ENCODE results near the gene NAT9. TPM values are rescaled to one million over a fixed set of nuclear protein-coding genes. Genes with fewer than 3 reads are reported as not detected.

Gene NAT9
- total RNA-seq, 1 donor from 2014 or later, result 83.7 TPM

DNA sequence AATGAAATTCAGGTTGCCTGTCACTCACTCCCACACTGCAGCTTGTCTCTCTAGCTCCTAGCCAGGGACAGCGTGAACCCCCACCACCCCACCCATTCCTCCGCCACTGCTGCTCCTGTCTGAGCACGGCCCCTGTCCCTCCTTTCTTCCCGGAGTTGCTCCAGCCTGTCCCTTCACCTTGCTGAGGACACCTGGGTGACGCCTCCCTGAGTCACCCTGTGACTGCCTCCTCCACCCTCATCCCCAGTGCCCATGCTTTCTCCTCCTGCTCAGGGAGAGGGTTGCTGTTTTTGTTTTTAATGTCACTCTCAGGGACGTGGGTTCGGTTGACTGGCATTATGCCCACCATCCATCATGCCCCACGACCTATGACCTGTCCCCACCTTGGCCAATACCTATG lies 25.8 kb upstream of the NAT9 start:
- H3K4me3 Mint-ChIP-seq, result no peak overlapping the region
- TF ChIP-seq, protein P1, sequence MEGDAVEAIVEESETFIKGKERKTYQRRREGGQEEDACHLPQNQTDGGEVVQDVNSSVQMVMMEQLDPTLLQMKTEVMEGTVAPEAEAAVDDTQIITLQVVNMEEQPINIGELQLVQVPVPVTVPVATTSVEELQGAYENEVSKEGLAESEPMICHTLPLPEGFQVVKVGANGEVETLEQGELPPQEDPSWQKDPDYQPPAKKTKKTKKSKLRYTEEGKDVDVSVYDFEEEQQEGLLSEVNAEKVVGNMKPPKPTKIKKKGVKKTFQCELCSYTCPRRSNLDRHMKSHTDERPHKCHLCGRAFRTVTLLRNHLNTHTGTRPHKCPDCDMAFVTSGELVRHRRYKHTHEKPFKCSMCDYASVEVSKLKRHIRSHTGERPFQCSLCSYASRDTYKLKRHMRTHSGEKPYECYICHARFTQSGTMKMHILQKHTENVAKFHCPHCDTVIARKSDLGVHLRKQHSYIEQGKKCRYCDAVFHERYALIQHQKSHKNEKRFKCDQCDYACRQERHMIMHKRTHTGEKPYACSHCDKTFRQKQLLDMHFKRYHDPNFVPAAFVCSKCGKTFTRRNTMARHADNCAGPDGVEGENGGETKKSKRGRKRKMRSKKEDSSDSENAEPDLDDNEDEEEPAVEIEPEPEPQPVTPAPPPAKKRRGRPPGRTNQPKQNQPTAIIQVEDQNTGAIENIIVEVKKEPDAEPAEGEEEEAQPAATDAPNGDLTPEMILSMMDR (IDR thresholded peaks at IDR 0.05; ENCODE audit: unreplicated experiment), result no peak
- H3K27me3 Mint-ChIP-seq (ENCODE audit: low read depth), result no peaks in the 10 kb centered on the region
- H3K27ac Mint-ChIP-seq, result no peak overlapping the region
- peaks cover 17% of the 10 kb centered on the region for H3K36me3 Mint-ChIP-seq
- H3K9me3 Mint-ChIP-seq, result no peaks in the 10 kb centered on the region
- H3K4me1 Mint-ChIP-seq, result no peaks in the 10 kb centered on the region
- DNase-seq (ENCODE audit: low spot score in 2 of 2, unreplicated experiment in 2 of 2), result no peak

DNA sequence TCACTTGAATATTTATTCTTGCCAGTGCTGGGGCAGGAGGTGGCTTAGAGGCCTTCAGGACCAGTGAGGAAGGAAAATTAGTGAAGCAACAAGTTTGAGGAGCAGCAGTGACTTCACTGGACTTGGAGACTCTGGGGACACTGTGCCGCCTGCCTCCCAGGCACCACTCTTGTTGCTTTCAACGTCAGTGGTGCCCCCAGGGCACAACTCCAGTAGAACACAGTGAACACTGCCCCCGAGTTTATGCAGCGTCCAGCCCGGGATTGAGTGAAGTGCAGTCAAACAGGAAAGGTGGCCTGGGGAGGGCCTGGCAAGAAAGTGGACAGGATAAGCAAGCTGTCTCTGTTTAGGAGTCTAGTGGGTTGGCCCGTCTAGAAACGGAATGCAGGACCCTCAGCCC lies 24.4 kb upstream of the NAT9 start:
- H3K9me3 Mint-ChIP-seq, result no peaks in the 10 kb centered on the region
- no peak for DNase-seq (ENCODE audit: low spot score in 2 of 2, unreplicated experiment in 2 of 2)
- no peaks in the 10 kb centered on the region for H3K27me3 Mint-ChIP-seq (ENCODE audit: low read depth)
- TF ChIP-seq, protein P1 (IDR thresholded peaks at IDR 0.05; ENCODE audit: unreplicated experiment), result no peak
- no peak overlapping the region for H3K27ac Mint-ChIP-seq
- no peaks in the 10 kb centered on the region for H3K4me1 Mint-ChIP-seq
- H3K36me3 Mint-ChIP-seq, result peaks cover 20% of the 10 kb centered on the region
- no peak overlapping the region for H3K4me3 Mint-ChIP-seq

DNA sequence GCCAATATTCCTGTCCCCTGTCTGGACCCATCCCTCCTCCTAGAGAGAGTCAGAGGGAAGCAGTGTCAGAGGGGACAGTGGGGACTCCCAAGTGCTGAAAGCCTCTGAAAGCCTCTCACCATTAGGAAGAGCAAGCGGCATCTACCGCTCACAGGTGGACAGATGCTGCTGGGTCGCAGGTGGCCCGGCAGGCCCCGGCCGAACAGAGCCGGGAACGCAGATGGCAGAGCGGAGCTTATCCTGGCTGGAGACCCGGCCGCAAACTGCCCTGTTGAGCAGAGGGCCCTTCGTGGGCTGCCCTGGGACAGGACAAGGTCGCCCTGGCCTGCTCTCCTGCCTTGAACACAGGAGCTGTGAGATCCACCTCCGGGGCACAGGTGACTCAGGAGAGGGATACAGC lies 23.0 kb upstream of the NAT9 start:
- peaks cover 23% of the 10 kb centered on the region for H3K36me3 Mint-ChIP-seq
- no peak for DNase-seq (ENCODE audit: low spot score in 2 of 2, unreplicated experiment in 2 of 2)
- no peak overlapping the region for H3K4me3 Mint-ChIP-seq
- H3K27me3 Mint-ChIP-seq (ENCODE audit: low read depth), result no peaks in the 10 kb centered on the region
- TF ChIP-seq, protein P1 (IDR thresholded peaks at IDR 0.05; ENCODE audit: unreplicated experiment), result no peak
- no peaks in the 10 kb centered on the region for H3K9me3 Mint-ChIP-seq
- no peak overlapping the region for H3K27ac Mint-ChIP-seq
- H3K4me1 Mint-ChIP-seq, result no peaks in the 10 kb centered on the region

DNA sequence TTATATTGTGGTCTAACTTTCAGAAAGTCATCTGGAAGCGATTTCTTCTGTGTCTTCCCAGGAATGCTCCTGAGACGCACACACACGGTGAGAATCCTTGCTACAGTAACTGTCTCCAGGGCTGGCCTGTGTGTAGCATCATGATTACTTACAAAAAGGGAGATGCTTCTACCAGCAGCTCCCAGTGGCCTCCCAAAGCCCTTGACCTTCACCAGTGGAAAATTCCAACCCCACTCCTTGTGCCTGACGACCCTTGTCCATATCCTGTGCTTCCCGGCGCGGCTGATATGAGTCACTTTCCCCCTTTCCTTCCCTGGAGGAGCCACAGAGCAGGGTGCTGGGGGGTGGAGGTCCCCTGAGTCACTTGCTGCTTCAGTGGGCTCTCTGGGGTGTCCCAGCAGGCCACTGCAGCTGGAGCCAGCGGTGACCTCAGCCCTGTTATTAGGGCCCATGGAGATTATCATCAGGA lies 22.1 kb upstream of the NAT9 start:
- H3K9me3 Mint-ChIP-seq, result no peaks in the 10 kb centered on the region
- TF ChIP-seq, protein P1 (IDR thresholded peaks at IDR 0.05; ENCODE audit: unreplicated experiment), result no peak
- no peak for DNase-seq (ENCODE audit: low spot score in 2 of 2, unreplicated experiment in 2 of 2)
- H3K36me3 Mint-ChIP-seq, result peaks cover 23% of the 10 kb centered on the region
- no peaks in the 10 kb centered on the region for H3K4me1 Mint-ChIP-seq
- H3K27ac Mint-ChIP-seq, result no peak overlapping the region
- no peaks in the 10 kb centered on the region for H3K27me3 Mint-ChIP-seq (ENCODE audit: low read depth)
- no peak overlapping the region for H3K4me3 Mint-ChIP-seq

DNA sequence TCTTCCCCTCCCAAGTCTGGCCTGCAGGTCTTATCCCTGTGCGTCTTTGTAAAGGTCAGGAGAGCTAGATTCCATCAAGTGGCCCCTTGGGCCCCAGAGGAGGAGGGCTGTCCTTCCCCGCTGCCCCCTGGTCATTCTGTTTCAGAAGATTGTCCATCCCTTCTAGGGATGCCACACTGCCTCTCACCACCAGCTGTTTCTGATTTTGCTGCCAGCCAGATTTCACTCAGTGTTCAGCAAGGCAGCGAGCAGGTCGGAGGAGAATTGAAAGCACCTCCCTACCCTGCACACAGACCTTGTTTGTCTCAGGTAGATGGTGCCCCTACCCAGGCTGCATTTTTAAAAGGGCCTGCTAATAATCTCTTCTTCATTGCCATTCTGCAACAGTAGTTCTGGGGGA lies 21.7 kb upstream of the NAT9 start:
- Mint-ChIP-seq H3K4me1 (no peaks in the 10 kb centered on the region), H3K4me3 (no peak overlapping the region), H3K27ac (no peak overlapping the region), H3K27me3 (ENCODE audit: low read depth) (no peaks in the 10 kb centered on the region), H3K36me3 (peaks cover 23% of the 10 kb centered on the region), H3K9me3 (no peaks in the 10 kb centered on the region)
- DNase-seq (ENCODE audit: low spot score in 2 of 2, unreplicated experiment in 2 of 2), result no peak
- TF ChIP-seq, protein P1 (IDR thresholded peaks at IDR 0.05; ENCODE audit: unreplicated experiment), result no peak

DNA sequence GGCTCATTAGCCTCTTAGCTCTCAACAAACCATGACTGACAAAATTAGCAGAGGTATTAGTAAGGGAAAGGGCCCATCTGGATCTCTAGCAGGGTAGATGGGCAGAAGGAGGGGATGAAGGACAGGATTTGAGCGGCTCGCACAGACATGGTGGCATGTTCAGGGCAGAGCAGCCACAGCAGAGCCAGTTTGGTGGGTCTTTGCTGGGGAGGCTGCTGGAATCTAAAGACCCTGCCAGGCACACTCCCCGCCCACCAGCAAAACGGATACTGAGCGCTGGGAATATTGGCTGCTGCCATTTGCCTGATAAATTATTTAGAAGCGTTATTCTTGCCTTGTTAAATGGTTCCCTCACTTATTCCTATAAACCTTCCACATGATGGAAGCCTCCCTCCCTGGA lies 20.7 kb upstream of the NAT9 start:
- Mint-ChIP-seq H3K4me1 (no peaks in the 10 kb centered on the region), H3K36me3 (peaks cover 21% of the 10 kb centered on the region), H3K27me3 (ENCODE audit: low read depth) (no peaks in the 10 kb centered on the region), H3K9me3 (no peaks in the 10 kb centered on the region), H3K4me3 (no peak overlapping the region), H3K27ac (no peak overlapping the region)
- TF ChIP-seq, protein P1 (IDR thresholded peaks at IDR 0.05; ENCODE audit: unreplicated experiment), result no peak
- DNase-seq (ENCODE audit: low spot score in 2 of 2, unreplicated experiment in 2 of 2), result no peak
